DMS53 treated with DMSO at 0.1 percent for 48 hours (cell line): ENCODE data around the gene ATP6V1G1.

ENCODE experiments used
- DNase-seq: peaks from one replicate; lab custom pipeline; 2025; ENCODE audit not compliant: unreplicated experiment; lab: John Stamatoyannopoulos, UW

Gene ATP6V1G1

DNA sequence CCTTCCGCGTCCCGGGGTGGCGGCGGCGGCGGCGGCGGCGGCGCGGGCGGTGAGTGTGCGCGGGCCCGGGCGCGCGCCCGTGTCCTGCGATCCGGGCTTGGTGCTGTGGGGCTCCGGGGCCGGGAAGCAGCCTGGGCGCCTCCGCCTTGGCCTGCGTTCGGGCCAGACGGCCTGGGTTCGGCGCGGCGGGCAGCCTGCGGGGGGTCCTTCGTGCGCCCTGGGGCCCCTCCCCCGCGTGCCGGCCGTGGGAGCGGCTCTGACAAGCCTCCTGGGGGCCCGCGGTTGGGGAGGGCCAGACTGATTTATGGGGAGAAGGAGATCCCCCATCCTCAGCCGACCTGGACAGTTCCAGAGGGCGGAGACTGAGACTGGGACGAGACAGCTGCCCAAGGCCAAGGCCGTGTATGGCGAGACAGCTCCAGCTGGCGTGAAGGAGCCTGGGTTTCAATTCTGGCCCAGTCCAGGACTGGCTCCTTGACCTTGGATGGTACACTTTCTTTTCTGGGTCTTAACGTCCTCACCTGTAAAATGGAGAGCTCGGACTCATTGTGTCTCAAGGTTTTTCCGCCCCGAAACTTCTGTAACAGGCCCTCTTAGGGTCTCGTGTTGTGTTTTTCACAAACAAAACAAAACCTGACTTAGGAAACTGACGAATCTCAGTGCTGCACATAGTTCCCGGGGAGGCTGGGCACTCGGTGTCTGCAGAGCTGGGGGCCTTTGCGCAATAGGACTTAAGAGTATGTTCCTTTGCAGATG lies 24.1 kb downstream of the ATP6V1G1 start:
- peak; percentile 18 for DNase-seq

DNA sequence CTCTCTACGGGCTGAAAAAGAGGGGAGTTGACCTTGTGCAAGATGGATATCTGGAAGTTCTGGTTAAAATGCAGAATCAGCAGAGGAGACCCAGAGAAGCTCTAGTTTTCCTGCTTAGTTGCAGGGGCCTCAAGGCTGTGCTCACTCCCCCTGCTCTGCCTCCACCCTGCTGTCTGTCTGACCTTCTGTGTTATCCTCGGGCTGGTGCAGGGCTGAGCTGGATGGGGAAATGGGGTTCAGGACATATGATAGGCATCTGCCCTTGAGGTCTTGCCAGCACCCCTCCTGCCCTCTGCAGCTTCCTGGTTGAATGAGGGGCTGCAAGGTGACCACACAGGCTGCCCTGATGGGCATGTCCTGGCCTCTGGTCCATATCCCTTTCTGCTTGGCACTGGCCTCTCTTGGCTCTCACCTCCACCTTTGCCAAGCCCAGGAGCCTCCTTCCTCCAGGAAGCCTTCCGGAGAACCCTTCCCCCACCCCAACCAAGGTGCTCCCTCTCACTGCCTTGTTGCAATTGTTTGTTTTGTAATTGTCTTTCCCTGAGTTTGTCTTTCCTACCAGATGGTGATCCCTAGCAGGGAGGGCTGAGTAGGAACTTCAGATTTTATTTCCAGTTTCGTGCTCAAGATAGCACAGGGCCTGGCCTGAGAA lies 24.8 kb downstream of the ATP6V1G1 start:
- DNase-seq: no peak

DNA sequence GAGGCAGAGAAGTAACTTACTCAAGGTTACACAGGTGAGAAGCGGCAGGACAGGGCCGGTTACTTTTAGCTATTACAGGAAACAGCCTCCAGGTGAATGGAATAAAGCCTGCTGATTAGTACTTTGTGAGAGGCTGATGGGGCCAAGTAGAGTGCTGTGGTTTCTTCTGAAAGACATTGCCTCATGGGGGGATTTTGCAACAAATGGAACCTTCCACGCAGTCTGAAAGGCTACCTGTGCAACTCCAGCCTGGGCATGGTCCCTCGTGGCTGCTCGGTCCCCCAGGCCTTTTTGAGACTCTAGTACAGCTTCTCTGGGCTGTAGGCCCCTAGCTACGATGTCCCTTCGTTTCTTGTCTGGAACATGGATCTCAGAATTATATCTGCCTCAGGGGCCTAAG lies 25.5 kb downstream of the ATP6V1G1 start:
- DNase-seq: no peak

DNA sequence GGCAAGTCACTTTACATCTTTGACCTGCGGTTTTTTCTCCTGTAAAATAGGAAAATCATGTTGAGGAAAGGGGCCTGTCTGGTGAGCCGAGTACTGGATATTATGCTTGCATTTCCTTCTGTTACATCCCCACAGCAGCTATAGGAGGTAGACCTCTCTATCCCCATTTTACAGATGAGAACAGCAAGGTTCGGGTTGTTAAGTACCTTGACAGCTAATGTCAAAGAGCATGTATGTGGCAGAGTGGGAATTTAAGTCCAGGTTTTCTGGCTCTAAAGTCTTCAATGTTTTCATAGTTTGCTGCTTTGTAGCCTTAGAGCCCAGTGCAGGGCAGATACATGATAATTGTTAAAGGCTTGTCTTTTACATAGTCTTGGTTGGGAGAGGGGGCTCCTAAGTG lies 26.4 kb downstream of the ATP6V1G1 start:
- DNase-seq: no peak

DNA sequence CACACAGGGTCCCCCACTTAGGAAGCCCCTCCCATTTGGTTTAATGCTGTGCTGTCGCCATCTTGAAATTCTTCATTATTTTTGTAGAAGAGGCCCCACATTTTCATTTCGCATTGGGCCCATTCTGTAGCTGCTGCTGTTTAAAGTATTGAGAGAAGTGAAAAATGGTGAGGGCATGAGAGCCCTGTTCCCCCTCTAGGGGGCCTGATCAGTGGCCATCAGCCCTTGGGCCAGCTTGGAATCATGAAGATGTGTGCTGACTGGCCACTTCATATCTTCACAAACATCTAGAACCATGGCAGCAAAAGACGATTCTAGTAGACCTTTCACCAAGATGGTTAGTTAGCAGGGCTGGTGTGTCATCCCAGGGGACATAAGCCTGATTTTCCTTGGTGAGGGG lies 26.8 kb downstream of the ATP6V1G1 start:
- no peak for DNase-seq

DNA sequence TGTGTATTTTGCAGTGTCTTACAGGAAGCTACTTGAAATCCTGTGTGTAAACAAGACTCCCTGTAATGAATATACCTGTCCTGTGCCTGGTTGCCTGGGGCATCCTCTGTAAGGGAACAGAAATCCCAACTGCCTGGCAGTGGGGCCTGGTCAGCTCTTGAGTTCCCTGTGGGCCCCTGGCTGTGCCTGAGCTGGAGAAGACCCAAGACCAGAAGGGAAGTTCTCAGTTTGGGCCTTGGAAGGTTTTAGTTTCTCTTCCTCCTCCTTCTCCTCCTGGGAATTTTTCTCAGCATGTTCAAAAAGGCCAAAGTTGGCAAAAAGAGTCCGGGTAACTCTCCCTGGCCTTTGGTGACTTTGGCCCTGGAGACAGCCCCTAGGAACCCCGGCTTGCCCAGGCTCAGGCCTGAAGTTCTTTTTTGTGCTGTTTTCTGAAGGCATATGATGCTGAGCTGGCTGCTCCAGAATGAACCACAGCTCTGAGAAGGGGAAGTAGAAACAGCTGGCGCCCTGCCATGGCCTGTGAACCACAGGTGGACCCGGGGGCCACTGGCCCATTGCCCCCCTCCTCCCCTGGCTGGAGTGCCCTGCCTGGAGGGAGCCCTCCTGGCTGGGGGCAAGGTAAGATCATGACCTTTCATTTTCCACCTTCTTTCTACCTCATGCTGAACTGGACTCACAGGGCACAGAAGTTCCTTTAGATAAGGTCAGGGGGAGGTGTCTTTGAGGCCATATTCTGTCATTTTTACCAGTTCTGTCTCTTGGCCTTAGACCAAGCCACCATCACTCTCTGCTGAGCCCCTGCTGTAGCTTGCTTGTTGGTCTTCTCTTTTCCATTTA lies 29.3 kb downstream of the ATP6V1G1 start:
- peak; percentile 46 for DNase-seq

DNA sequence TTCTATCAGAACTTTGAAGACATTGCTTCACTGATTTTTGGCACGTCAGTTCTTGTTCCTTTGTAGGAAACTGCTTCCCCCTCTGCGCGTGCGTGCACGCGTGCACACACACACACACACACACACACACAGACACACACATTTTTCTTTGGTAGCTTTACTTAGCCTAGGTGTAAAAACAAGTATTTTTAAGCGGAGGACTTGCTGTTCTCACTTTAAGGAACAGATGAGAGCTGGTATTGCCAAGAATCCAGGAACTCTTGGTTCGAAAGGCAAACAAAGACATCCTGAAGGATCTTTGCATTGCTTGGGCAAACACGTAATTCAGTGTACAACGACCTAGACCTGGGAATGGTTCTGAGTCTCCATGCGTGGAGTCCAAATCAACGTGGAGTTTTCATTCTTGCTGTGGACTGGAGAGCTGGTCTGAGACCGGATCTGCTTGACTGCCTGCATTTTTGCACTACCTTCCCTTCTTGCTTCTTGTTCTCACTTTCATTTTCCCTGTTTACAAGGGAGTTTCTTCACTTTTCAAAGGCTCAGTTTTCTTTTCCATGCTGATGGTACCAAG lies 31.7 kb downstream of the ATP6V1G1 start:
- DNase-seq: no peak

DNA sequence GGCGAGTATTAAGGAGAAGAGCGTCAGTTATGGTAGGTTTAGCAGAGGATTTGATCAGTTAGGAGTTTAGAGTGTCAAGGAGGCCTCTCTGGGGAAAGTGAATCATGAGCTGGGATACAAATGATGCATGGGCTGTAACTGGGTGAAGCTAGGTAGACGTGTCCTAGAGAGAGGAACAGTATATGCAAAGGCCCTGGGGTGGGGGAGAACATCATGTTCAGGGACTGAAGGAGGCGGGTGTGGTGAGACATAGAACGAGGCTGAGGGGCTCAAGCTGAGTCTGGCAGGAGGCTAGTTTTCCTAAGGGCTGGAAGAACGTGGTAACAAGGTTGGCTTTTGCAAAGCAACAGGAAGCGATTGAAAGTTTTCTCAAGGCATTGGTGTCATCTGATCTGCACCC lies 34.0 kb downstream of the ATP6V1G1 start:
- no peak for DNase-seq

DNA sequence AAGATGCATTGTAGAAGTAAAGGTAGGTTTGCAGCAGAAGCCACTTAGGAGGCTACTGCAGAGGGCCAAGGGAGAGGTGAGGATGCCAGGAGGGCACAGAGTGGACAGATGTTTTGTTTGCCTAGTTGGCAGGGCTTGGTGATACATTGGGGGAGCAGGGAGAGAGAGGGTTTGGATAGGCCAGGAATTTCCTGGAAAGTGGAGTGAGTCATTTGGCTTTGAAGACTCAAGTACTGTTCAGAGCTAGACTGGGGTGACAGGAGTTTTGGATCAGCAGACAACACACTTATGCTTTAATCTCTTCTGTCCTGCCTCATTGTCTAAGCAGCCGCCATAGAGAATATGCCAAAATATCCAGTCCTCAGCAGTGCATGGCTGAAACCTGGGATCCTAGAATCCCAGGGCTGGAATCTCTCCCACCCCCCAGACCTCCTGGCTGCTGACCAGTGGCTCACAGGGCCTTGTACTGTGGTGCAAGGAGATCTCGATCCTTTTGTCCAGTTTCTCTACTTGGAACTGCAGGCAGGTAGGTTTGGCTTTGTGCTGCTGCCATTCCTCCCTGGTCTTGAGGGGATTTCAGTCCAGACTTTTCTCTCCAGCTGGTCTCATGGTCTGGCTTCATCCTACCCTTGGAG lies 34.5 kb downstream of the ATP6V1G1 start:
- DNase-seq: peak; percentile 14

DNA sequence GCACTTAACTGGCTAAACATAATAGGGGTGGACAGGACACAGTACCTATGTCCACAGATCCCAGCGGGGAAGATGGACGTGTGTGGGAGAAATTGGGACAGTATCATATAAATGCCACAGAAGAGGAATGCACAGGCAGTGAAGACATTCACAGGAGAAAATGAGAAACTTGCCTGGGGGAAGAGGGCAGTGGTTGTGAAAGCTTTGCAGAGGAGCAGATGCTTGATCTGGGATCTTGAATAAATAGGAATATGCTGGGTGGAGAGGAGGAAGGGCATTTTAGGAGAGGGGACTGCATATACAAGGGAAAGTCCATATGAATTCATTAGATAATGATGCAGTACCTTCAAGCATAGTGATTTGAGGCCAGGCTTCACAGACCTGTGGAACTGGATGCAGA lies 37.1 kb downstream of the ATP6V1G1 start:
- DNase-seq: no peak

DNA sequence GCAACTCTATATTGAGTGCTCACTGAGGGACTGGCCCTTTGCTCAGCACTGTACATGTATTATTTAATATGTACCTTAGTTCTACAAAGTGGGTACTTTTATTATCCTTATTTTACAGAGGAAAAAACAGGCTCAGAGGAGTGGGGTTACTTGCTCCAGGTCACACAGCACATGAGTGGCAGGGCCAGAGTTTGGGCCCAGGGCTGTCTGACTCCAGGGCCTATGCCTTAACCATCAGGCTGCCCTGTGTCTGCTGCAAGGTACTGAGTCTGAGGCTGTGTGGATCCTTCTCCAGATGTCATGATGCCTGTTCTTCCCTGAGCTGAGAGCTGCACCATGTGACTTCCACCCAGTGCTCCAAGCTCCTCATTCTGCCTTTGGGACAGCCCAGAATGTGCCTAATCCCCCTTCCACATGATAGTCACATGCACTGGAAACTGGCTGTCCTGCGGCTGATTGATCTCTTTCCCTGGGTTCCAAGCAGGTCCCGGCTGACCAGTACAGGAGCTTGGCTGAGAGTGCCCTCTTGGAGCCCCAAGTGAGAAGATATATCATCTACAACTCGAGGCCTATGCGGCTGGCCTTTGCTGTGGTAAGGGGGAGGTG lies 38.9 kb downstream of the ATP6V1G1 start:
- no peak for DNase-seq

DNA sequence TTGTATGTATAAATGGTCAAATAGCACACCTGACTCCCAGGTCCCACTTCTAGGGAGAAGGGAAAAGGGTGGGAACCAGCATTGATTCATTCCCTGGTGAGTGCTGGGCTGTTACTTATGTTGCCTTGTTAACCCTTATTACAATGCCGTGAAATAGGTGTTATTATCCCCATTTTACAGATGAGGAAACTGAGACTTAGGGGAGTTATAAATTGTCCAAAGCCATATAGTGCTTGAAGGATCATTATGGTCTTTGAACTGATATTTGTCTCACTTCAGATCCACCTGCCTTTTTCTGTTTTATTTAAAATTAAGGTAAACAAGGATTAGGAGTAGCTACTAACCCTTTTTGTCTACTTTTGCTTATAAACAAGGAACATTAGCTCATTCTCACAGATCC lies 40.0 kb downstream of the ATP6V1G1 start:
- no peak for DNase-seq

DNA sequence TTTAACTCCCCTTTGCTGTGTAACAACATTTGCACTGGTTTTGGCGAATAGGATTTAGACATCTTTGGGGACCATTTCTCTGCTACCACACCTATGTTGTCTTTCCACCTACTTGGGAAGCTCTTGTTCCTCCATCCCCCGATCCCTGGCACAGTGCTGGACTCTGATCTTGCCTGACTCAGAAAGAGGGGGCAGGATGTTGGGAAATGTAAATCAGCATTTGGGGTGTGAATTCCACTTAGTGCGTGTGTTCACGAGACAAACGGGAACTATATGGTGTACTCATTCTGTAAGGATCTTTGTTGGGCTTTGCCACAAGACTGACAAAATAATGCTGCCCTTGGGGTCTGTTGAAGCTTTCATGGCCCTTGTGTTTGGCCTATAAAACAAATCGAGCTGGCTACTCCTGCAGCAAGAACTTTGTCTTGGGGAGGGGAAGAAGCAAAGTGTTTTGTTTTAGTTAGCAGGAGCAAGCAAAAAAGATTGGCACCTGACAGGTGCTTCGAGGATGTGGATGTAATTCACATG lies 42.1 kb downstream of the ATP6V1G1 start:
- DNase-seq: no peak

DNA sequence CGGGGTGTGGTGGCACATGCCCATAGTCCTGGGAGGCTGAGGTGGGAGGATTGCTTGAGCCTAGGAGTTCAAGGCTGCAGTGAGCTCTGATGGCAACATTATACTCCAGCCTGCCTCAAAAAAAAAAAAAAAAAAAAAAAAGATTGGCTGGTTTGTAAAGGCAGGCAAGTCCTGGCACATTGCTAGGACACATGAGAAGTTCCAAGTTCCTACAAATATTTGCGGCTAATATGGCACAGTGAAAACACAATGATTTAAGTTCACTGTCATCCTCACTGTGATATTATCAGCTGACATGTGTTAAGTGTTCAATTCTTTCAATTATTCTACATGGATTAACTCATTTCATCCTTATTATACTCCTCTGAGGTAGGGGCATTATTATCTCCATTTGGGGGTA lies 43.6 kb downstream of the ATP6V1G1 start:
- DNase-seq: no peak

DNA sequence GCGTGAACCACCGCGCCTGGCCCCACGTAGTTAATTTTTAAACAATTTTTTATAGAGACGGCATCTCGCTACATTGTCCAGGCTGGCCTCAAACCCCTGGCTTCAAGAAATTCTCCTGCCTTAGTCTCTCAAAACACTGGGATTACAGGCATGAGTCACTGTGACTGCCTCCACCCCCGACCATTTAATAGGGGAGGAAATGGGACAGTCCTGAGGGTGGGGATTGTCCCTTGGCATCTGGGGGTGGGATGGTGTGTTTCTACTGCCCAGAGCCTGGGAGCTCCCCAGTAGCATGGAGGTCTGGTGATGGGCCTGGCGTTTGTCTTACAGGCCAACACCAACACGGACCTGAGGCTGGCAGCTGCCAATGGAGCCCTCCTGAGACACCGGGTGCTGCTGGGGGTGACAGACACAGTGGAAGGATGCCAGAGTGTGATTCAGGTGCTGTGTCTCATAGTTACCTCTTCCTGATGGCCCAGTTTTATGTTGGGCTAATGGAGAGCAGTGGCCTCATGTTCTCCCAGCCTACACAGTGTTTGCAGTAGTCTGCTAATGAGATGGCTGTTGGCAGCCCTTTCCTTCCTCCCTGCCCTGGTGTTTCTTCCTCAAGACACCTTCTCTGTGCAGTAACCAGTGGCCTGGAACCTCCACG lies 46.0 kb downstream of the ATP6V1G1 start:
- no peak for DNase-seq

DNA sequence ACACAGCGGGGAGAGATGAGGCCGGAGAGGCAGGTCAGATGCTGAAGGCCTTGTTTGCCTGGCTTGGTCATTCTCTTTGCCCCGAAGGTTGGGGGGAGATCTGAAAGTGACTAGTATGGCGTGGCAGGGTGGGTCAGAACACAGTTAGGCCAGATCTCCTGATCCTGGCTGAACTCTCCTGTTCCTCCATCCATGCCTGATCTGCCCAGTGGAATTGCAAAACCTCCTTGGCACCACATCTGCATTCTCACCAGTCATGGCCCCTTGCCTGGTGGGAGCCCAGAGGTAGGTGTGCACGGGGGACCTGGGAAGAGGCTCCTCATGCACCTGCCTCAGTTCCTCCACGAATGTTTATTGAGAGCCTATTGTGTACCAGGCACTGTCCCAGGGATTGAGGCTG lies 46.8 kb downstream of the ATP6V1G1 start:
- no peak for DNase-seq

DNA sequence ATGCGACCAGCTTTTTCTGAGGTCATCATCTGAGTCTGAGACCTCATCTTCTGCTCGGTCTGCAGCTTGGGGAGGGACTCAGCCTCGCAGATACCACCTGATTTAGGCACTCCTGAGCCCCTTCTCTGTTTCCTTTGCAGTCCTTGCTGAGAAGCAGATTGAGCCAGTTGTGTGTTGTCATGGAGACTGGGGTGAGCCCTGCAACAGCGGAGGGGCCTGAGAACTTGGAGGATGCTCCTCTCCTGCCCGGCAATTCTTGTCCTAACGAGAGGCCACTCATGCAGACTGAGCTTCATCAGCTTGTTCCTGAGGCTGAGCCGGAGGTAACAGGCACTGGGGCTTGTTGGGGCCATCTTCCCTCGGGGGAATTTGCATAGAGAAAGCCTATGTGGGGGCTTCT lies 50.8 kb downstream of the ATP6V1G1 start:
- DNase-seq: no peak

DNA sequence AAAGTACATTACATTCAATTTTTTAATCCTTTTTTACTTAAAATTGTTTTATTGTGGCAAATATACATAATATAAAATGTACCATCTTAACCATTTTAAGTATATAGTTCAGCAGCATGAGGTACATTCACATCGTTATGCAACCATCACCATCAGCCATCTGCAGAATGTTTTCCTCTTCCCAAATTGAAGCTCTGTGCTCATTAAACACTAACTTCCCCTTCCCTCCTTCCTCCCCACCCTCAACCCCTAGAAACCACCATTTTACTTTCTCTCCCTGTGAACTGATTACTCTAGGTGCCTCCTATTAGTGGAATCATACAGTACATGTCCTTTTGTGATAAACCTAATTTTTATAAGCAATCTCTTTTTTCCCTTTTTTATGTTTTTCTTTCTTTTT lies 54.4 kb downstream of the ATP6V1G1 start:
- DNase-seq: no peak

DNA sequence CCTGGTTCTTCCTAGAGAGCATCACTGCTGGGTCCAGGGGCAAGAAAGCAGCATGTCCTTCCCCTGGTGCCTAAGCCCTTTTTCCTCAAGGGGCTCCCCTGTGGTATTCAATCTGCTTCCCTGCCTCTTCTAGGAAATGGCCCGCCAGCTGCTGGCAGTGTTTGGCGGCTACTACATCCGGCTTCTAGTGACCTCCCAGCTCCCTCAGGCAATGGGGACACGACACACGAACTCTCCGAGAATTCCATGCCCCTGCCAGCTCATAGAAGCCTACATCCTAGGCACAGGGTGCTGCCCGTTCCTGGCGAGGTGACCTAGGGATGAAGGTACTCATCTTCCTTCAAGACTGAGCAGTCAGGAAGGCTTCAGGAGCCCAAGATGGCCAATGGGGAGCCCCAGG lies 55.4 kb downstream of the ATP6V1G1 start:
- DNase-seq: no peak

DNA sequence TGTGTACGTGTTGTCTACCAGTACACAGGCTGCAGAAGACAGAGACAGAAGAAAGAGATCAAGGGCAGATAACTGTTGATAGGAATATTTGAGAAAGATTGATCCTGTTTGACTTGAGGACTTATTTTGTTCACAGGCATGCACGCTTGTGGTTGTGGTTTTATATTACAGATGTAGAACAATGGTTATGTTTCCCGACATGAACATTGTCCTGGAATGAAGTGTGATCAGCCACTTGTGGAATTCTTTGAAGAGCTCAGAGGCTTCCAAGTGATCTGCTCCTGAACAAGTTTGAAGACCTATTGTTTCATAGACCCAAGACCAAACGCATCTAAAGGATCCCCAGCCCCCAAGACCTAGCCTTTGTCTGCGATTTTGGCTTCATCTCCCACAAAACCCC lies 56.3 kb downstream of the ATP6V1G1 start:
- DNase-seq: no peak
